ENCODE measurements around the gene SLC7A6.

DNA sequence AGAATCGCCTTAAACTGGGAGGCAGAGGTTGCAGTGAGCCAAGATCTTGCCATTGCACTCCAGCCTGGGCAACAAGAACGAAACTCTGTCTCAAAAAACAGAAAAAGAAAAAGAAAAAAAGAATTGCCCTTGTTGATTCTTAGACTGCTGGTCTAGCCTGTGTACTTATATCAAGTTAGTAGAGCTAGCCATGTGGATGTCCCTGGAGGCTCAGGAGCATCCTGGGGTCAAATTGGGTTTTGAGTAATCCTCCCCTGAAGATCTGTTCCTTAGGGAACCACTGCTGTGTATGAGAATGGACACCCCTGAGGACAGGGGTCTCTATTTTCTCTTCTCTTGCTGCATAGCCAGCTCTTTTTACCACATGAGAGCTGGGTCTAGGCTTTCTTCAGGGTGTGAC is 24.9 kb downstream of the SLC7A6 start:
- TF ChIP-seq CTCF (IDR thresholded peaks at IDR 0.05) (no peak), ZFX (IDR thresholded peaks at IDR 0.05; ENCODE audit: borderline replicate concordance) (no peak)
